GM23338 (cell line): ENCODE measurements around the gene GNB1L. TPM values are rescaled to one million over a fixed set of nuclear protein-coding genes. Genes with fewer than 3 reads are reported as not detected.

Source experiments
- ATAC-seq: fragments of 200-7000 bp; cut with Tn5 transposase; 3 replicates; pipeline ENCODE4 v1.9.1; 2020
- DNase-seq: peaks from one replicate; pipeline ENCODE4 v3.0.0-alpha.2; 2015; ENCODE audit warnings: low spot score
- H2AFZ ChIP-seq: fragments of 200-600 bp; sonication (generic); 2 replicates; pipeline ENCODE4 v1.8.0; 2016; ENCODE audit warnings: antibody characterized with exemption, mild to moderate bottlenecking, moderate library complexity
- H3F3A ChIP-seq: fragments of 200-600 bp; sonication (generic); replicated peaks from 2 replicates; pipeline ENCODE4 v1.8.0; 2017; ENCODE audit warnings: antibody characterized with exemption, mixed run types, low read depth
- H3K27ac ChIP-seq: fragments of 200-600 bp; sonication (generic); 2 replicates; pipeline ENCODE4 v1.6.1; 2016; ENCODE audit warnings: low read depth
- H3K27me3 ChIP-seq: fragments of 200-600 bp; sonication (generic); 2 replicates; pipeline ENCODE4 v1.8.0; 2016; ENCODE audit warnings: mild to moderate bottlenecking, mixed run types, moderate library complexity; ENCODE audit not compliant: insufficient read depth
- H3K36me3 ChIP-seq: fragments of 200-600 bp; sonication (generic); 2 replicates; pipeline ENCODE4 v1.8.0; 2016; ENCODE audit warnings: mild to moderate bottlenecking; ENCODE audit not compliant: insufficient read depth
- H3K4me1 ChIP-seq: fragments of 200-600 bp; sonication (generic); 2 replicates; pipeline ENCODE4 v1.8.0; 2016; ENCODE audit warnings: mild to moderate bottlenecking, moderate library complexity; ENCODE audit not compliant: insufficient read depth
- H3K4me2 ChIP-seq: fragments of 200-600 bp; sonication (generic); 2 replicates; pipeline ENCODE4 v1.7.1; 2017; ENCODE audit warnings: mixed run types
- H3K4me3 ChIP-seq: fragments of 200-600 bp; sonication (generic); 2 replicates; pipeline ENCODE4 v1.6.1; 2016; ENCODE audit warnings: mixed run types
- H3K79me2 ChIP-seq: fragments of 200-600 bp; sonication (generic); replicated peaks from 2 replicates; pipeline ENCODE4 v1.8.0; 2017; ENCODE audit warnings: mild to moderate bottlenecking; ENCODE audit not compliant: insufficient read depth
- H3K9me2 ChIP-seq: fragments of 200-600 bp; sonication (generic); 2 replicates; pipeline ENCODE4 v1.8.0; 2017; ENCODE audit not compliant: insufficient read depth
- H4K20me1 ChIP-seq: fragments of 200-600 bp; sonication (generic); replicated peaks from 2 replicates; pipeline ENCODE4 v1.8.0; 2017; ENCODE audit warnings: mild to moderate bottlenecking; ENCODE audit not compliant: insufficient read depth
- H3K27ac Mint-ChIP-seq: 2 replicates; pipeline ENCODE4 v1.8.0; 2020; ENCODE audit warnings: inconsistent platforms, mild to moderate bottlenecking, moderate library complexity, mixed read lengths
- H3K27me3 Mint-ChIP-seq: 3 replicates; pipeline ENCODE4 v1.8.0; 2022; ENCODE audit warnings: low read depth, mild to moderate bottlenecking, moderate library complexity, mixed read lengths, inconsistent platforms; ENCODE audit not compliant: insufficient read depth, poor library complexity
- H3K36me3 Mint-ChIP-seq: 3 replicates; pipeline ENCODE4 v1.8.0; 2021; ENCODE audit warnings: low read depth, mild to moderate bottlenecking, inconsistent platforms, moderate library complexity, mixed read lengths
- H3K4me1 Mint-ChIP-seq: 3 replicates; pipeline ENCODE4 v1.8.0; 2020; ENCODE audit warnings: mild to moderate bottlenecking, inconsistent platforms, mixed read lengths
- H3K4me3 Mint-ChIP-seq: 3 replicates; pipeline ENCODE4 v1.8.0; 2021; ENCODE audit warnings: moderate library complexity, mild to moderate bottlenecking, inconsistent platforms, mixed read lengths
- H3K9me3 Mint-ChIP-seq: 3 replicates; pipeline ENCODE4 v1.8.0; 2020; ENCODE audit warnings: moderate library complexity, mild to moderate bottlenecking, inconsistent platforms, mixed read lengths
- CREB1 ChIP-seq: fragments of 250-450 bp; sonication (Bioruptor Pico); IDR thresholded peaks from 2 replicates; pipeline ENCODE4 v1.5.0; 2020; ENCODE audit warnings: low read depth, mild to moderate bottlenecking, moderate library complexity
- CTCF ChIP-seq, 2 experiments: fragments of 200-600 bp in 1 of 2; sonication (generic) in 1 of 2; conservative IDR thresholded peaks; 2 replicates each; pipeline versions ENCODE4 v1.5.1 to v1.6.1; 2016 to 2017; ENCODE audit warnings: antibody characterized with exemption in 2 of 2, low read depth in 2 of 2, mild to moderate bottlenecking in 2 of 2, moderate library complexity in 1 of 2
- ETS1 ChIP-seq: IDR thresholded peaks from 2 replicates; pipeline ENCODE4 v1.6.1; 2016; ENCODE audit warnings: antibody characterized with exemption
- EZH2 ChIP-seq: fragments of 200-600 bp; sonication (generic); IDR thresholded peaks from one replicate; pipeline ENCODE4 v1.8.0; 2017; ENCODE audit warnings: antibody characterized with exemption, mild to moderate bottlenecking, low read depth; ENCODE audit not compliant: unreplicated experiment
- EZH2phosphoT487 ChIP-seq: fragments of 200-600 bp; sonication (generic); IDR thresholded peaks from one replicate; pipeline ENCODE4 v1.8.1; 2018; ENCODE audit warnings: antibody characterized with exemption; ENCODE audit not compliant: unreplicated experiment
- JUNB ChIP-seq: IDR thresholded peaks from one replicate; pipeline ENCODE4 v1.6.1; 2016; ENCODE audit warnings: antibody characterized with exemption; ENCODE audit not compliant: unreplicated experiment
- NANOG ChIP-seq: IDR thresholded peaks from 2 replicates; pipeline ENCODE4 v1.6.1; 2016; ENCODE audit warnings: antibody characterized with exemption, borderline replicate concordance
- POLR2AphosphoS5 ChIP-seq: IDR thresholded peaks from 2 replicates; pipeline ENCODE4 v1.6.1; 2016; ENCODE audit warnings: antibody characterized with exemption, low read depth
- REST ChIP-seq: IDR thresholded peaks from one replicate; pipeline ENCODE4 v1.6.1; 2018; ENCODE audit warnings: antibody characterized with exemption; ENCODE audit not compliant: unreplicated experiment
- STAT1 ChIP-seq: IDR thresholded peaks from one replicate; pipeline ENCODE4 v1.6.1; 2016; ENCODE audit warnings: antibody characterized with exemption; ENCODE audit not compliant: unreplicated experiment
- ZNF114 ChIP-seq: fragments of 250-450 bp; sonication (Bioruptor Pico); IDR thresholded peaks from 2 replicates; pipeline ENCODE4 v1.5.0; 2020; ENCODE audit warnings: mild to moderate bottlenecking, moderate library complexity
- ZNF331 ChIP-seq: fragments of 250-450 bp; sonication (Bioruptor Pico); IDR thresholded peaks from 2 replicates; pipeline ENCODE4 v1.5.0; 2020; ENCODE audit warnings: low read depth, mild to moderate bottlenecking, moderate library complexity
- ZNF462 ChIP-seq: fragments of 250-450 bp; sonication (Bioruptor Pico); IDR thresholded peaks from 2 replicates; pipeline ENCODE4 v1.5.0; 2020; ENCODE audit warnings: mild to moderate bottlenecking, moderate library complexity
- polyA plus RNA-seq: library from polyadenylated mRNA; unstranded; fragments of >200 nt; fragmentation: Nextera tagmentation; extraction: Ambion mirVana; gene quantifications from 2 replicates; pipeline ENCODE4 v1.2.1, GENCODE V29; 2016
- total RNA-seq: library from RNA; depleted of rRNA; stranded (reverse); fragments of >200 nt; shearing (Covaris generic); gene quantifications from 2 replicates; pipeline ENCODE4 v1.2.3, GENCODE V29; 2014

The GNB1L gene
- total and polyA plus RNA-seq, 2 experiments from 2014 or later, result 15.2 to 27.8 TPM

GRCh38 chr22:19855504-19856409 is 1.1 kb upstream of the GNB1L start:
- H3K27me3 Mint-ChIP-seq, result peaks cover 14% of the 10 kb centered on the region
- H3K36me3 Mint-ChIP-seq, result peaks cover 19% of the 10 kb centered on the region
- DNase-seq (peak; percentile 71), ATAC-seq (peak; percentile 35; the same call in 2 of the 3 replicates)
- Histone ChIP-seq H4K20me1 (0 out of 2 replicates have a peak, but pooled peaks cover 2% of the 10 kb centered on the region), H3K4me1 (peaks cover 19% of the 10 kb centered on the region; the same call in 1 of the 2 replicates), H2AFZ (0 out of 2 replicates have a peak overlapping the region, but pooled peaks have one; percentile 89), H3K4me2 (peak overlapping the region; percentile 98), H3F3A (0 out of 2 replicates have a peak, but pooled peaks cover 4% of the 10 kb centered on the region), H3K9me2 (no peaks in the 10 kb centered on the region), H3K79me2 (peaks cover 33% of the 10 kb centered on the region), H3K27ac (0 out of 2 replicates have a peak overlapping the region, but pooled peaks have one; percentile 32), H3K27me3 (no peaks in the 10 kb centered on the region), H3K36me3 (no peaks in the 10 kb centered on the region), H3K4me3 (peak overlapping the region; percentile 96)
- no peak overlapping the region; the same call in 1 of the 2 replicates for H3K27ac Mint-ChIP-seq
- TF ChIP-seq CREB1 (CRISPR knock-in tag) (no peak), JUNB (no peak), STAT1 (no peak), ZNF331 (CRISPR knock-in tag) (no peak), POLR2AphosphoS5 (no peak), NANOG (no peak), REST (no peak), ZNF114 (CRISPR knock-in tag) (no peak), ZNF462 (CRISPR knock-in tag) (no peak), EZH2 (no peak), ETS1 (no peak), CTCF (conservative IDR thresholded peaks at IDR 0.05; ENCODE audit: low read depth in 2 of 2) (no peak), EZH2phosphoT487 (no peak)
- peaks cover 31% of the 10 kb centered on the region for H3K4me1 Mint-ChIP-seq
- H3K9me3 Mint-ChIP-seq, result no peaks in the 10 kb centered on the region
- H3K4me3 Mint-ChIP-seq, result peak overlapping the region; percentile 98
